GM18867 (cell line): ENCODE results near the gene PALD1.

Experiments
- ATAC-seq: cut with Tn5 transposase; IDR thresholded peaks from one replicate; pipeline ENCODE4 v1.9.1; 2021; ENCODE audit warnings: mild to moderate bottlenecking, moderate library complexity; ENCODE audit not compliant: unreplicated experiment

PALD1 gene

DNA sequence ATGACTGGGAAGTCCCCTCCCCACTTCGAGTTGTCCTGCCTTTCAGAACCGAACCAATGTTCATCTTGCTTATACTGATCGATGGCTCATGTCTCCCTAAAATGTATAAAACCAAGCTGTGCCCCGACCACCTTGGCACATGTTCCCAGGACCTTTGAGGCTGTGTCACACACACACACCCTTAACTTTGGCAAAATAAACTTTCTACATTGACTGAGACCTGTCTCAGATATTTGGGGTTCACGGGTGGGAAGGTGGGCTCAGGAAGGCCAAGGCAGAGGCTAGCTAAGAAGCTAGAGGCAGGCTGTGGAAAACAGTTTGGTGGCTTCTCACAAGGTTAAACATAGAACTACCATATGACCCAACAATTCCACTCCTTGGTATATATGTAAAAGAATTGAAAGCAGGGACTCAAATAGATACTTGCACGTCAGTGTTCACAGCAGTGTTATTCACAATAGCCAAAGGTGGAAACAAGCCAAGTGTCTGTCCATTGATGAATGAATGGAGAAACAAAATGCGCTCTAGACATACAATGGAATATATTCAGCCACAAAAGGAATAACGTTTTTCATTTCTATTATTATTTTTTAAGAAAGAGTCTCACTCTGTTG is 108.6 kb downstream of the PALD1 start:
- ATAC-seq, result peak; percentile 71

DNA sequence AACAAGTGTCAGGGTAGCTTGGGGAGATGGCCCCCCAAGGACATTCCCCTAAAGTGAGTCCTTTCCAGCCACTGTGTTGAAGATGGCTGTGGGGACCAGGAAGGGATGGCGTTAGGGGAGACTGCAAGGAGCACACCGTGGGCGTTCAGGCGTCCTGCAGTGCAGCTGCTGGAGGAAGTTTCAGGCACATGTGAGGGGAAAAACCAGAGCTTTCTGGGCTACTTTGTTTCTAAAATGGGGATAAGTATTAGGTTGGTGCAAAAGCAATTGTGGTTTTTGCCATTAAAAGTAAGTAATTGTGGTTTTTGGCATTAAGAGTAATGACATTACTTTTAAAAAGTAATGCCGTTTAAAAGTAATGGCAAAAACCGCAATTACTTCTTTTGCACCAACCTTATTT is 109.7 kb downstream of the PALD1 start:
- ATAC-seq, result no peak

DNA sequence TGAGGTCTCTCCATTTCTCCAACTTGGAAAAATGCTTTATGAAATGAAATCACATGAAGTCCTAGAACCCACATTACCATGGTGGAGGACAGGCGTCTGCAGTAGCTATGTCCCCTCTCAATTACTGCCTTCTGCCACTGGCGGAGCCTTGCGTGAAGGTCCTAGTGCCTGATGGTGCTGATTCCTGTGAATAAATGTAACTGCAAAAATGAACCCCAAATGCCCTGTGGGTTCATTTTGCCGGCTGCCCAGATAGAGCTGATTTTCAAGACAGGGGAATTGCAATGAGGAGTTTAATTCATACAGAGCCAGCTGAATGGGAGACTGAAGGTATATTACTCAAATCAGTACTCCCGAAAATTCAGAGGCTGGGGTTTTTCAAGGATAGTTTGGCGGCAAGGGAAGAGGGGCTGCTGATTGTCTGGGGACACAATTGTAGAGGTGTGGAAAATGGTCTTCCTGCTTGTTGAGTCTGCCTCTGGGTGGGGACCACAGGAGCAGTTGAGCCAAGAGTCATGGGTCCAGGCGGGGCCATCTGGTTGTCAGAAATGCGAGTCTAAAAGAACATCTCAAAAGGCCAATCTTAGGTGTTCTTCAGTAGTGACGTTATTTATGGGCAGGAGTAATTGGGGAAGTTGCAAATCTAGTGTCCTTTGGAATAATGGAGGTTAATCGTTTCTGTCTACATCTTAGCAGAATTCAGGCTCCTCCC is 110.4 kb downstream of the PALD1 start:
- ATAC-seq, result no peak

DNA sequence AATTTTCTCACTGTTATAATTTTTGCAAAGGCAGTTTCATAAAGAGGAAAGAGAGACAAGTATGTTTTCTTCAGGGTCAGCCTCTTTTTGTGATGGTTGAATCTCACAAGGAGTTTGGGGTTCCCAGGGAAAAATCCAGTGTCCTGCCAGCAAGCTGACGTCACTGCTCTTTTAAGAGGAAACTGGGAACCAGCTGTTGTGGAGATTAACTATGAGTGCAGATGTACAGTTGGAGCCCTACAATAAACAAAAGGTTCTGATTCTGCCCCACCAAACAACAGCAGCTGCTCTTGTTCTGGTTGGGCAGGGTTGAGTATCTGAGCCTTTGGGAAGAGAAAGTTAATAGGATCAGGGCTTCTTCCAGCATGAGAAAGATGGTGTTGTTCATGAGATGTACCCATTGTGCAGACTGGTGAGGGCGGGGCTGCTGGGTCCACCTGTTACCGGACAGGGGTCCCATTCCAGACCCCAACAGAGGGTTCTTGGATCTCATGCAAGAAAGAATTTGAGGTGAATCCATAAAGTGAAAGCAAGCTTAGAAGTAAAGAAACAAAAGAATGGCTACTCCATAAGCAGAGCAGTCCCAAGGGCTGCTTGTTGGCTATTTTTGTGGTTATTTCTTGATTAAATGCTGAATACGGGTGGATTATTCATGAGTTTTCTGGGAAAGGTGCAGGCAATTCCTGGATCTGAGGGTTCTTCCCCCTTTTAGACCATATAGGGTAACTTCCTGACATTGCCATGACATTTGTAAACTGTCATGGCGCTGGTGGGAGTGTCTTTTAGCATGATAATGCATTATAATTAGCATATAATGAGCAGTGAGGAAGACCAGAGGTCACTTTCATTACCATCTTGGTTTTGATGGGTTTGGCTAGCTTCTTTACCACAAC is 111.4 kb downstream of the PALD1 start:
- no peak for ATAC-seq

DNA sequence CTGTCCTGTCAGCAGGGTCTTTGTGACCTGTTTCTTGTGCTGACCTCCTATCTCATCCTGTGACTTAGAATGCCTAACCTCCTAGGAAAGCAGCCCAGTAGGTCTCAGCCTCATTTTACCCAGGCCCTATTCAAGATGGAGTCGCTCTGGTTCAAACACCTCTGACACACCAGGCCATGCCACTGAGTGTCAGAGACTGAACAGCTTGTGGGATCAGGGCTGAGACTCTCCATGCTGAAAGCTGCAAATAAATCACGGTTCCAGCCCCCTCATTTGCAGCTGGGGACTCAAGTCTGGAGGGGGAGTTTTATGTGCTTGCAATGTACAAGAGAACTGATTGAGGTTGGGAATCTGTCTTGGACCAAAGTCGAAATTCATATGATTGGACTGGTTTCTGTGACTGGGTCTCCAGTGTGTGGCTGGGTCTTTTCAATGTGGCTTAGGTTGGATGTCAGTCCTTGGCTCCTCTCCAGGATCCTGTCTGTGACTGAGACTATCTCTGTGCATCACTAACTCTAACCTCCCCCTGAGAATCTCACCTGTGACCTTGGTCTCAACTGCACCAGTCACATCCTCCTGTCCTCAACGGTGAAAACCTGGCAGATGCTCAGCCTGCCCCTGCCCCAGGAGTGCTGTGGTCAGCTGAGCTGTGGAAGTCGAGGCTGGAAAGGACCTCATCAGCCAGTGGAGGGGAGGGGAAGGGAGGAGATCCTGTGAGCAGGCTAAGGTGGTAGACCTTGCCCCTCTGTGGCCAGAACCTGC is 112.3 kb downstream of the PALD1 start:
- no peak for ATAC-seq

DNA sequence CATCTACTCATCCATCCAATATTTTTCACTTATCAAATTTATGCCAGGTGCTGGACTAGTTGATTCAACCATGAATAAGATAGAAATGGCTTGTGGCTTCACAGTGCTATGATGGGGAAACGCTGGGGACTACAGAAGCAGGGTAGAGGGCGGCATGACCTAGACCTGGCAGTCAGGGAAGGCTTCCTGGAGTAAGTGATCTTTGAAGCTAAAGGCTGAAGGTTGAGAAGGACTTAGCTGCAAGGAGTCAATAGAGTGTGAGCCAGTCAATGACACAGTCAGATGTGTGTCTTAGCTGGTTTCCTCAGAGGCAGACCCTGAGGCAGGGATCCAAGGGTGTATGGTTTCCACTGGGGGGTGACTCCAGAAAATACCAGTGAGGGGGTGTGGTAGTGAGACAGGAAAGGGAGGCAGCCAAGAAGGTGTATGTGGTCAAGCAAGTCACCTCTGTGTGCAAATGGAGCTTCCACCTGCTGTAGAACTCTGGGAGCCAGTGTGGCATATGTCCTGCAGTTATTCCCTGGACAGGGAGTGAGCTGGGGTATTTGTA is 113.7 kb downstream of the PALD1 start:
- no peak for ATAC-seq

DNA sequence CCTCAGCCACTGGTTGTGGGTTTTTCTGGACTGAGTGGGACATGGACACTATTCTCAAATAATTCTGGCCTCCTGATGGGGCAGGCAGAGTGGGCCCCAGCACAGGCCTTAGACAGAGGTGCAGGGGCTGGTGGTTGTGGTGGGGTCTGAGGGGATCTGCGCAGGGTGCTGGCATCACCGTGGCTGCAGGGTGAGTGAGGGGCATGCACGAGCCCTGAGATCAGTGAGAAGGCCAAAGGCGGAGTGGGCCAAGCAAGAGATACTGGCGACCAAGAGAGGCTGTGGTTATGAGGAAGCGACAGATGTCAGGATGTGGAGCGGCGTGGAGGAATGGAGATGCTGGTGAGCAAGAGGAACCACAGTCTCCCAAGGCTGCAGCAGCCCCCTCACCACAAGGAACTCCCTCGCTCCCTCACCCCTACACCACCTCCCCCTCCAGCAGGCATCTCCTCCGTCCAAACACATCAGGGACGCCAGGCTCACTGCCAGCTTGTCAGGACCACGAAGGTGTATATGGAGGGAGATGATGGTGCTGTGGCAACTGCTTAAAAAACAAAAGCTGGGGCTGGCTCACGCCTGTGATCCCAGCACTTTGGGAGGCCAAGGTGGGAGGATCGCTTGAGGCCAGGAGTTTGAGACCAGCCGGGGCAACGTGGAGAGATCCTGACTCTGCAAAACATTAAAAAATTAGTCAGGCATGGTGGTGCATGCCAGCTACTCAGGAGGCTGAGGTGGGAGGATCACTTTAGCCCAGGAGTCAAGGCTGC is 114.4 kb downstream of the PALD1 start:
- ATAC-seq, result no peak

DNA sequence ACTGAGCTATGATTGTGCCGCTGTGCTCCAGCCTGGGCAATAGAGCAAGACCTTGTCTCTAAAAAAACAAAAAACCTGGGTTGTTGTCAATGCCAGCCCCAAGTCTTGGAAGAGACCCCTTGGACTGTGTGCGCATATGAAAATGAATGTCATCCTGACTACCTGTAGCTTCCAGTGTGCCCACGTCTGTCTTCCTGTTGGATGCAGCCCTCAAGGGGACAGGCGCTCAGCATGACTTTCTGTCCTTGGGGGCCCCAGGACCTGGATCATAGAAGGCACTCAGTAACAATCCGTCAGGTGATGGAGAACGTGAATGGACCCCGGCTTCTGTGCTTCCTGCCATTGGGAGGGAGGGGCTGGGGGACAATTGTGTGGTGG is 114.9 kb downstream of the PALD1 start:
- no peak for ATAC-seq

DNA sequence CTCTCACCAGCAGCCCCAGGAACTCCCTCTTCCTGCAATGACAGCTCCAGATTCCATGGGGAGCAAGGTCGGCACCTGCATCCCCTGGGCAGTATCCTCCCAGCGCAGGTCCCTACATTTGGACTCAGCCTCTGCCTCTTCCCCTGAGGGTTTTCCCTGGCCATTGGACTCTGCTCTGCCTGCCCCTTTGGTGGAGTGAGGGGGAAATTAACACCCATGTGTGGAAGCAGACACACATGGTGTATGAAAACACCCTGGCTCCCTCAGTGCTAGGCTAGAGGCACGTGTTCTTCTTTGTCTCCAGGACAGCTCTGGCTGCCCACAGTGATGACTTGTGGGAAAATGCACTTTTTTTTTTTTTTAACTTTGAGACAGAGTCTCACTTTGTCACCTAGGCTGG is 115.6 kb downstream of the PALD1 start:
- ATAC-seq, result no peak

DNA sequence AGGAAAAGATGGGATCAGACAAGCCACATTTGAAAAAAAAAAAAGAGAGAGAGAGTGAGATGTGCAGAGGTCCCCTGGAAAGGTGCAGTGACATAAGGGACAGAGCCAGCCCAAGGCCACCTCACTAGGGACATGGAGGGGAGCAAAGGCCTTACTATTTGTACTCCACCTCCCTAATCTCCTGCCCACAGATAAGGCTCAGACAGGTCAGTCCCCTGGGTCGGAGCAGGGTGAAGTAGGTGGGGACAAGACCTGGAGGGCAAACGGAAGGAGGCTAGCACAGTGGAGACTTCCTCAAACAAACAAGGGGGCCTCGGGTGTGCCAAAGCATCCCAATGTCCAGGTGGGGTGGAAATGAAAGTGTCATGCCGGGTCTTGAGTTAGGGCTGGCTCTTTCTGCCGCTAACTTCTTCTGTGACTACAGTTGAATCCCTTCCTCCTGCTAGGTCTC is 117.0 kb downstream of the PALD1 start:
- no peak for ATAC-seq

DNA sequence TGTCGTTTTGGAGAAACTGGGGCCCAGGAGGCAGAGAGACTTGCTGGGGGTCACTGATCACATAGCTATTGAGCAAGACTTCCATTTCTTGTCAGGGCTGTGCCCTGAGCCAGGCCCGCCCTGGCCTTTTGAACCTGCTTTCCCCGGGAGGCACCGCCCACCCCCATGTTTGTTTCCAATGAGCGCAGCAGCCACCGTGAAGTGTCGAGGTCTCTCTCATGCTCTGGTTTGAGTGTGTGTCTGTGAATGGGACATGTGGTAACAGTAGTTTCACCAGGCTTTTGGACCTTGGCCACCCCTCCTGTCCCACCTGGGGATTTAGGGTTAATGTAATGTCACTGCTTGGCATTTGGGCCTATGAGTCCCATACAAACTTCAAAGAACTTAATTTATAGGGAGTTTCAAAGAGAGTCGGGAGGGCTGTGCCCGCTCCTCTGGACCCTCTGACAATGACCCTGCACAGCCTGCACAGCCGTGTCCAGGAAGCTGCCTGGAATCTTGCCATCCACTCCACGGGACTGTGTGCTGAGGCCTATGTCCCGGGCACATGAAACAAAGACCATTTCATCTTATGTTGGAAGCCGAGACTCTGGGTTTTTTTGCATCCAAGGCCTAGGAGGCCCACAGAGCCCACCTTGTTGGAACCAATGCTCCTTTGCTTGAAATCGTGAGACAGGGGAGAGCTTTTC is 117.7 kb downstream of the PALD1 start:
- ATAC-seq, result no peak

DNA sequence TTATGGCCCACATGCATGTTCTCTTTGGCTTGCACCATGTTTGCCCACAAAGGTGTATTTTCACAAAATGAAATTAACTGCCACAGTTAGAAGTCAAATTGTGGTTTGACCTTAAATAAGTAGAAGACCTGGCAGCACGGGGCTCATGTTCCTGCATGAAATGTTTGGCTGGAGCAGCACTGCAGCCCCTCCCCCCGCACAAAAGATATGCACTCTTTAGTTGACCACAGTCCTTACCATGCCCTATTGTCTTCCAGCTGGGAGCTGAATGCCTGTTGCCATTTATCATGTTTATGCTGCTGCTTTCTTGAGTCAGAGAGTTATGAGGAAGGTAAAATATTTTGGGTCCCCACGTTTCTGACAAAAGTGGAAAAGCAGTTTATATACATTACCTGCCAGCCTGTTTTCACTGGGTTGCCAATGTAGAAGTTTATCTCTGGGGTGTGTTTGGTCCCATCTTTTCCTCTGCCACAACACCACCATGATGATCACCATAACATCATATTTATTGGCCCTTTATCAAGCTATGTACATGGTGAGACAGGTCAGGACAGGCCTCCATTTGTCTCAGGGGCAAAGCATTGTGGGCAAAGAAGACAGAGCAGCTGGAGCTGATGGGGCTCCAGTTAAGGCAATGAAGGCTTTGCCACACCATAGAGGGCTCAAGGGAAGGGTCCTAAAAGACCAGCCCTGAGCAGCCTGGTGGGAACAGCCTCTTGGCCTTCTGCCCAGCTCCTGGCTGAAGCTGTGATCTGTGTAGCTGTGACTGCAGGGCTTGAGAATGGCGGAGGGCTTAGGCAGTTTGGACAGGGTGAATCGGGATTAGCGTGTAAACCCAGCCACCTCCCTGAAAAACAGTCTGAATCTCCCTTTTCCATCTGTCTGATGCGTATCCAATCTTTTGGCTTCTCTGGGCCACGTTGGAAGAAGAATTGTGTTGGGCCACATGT is 118.6 kb downstream of the PALD1 start:
- ATAC-seq, result no peak

DNA sequence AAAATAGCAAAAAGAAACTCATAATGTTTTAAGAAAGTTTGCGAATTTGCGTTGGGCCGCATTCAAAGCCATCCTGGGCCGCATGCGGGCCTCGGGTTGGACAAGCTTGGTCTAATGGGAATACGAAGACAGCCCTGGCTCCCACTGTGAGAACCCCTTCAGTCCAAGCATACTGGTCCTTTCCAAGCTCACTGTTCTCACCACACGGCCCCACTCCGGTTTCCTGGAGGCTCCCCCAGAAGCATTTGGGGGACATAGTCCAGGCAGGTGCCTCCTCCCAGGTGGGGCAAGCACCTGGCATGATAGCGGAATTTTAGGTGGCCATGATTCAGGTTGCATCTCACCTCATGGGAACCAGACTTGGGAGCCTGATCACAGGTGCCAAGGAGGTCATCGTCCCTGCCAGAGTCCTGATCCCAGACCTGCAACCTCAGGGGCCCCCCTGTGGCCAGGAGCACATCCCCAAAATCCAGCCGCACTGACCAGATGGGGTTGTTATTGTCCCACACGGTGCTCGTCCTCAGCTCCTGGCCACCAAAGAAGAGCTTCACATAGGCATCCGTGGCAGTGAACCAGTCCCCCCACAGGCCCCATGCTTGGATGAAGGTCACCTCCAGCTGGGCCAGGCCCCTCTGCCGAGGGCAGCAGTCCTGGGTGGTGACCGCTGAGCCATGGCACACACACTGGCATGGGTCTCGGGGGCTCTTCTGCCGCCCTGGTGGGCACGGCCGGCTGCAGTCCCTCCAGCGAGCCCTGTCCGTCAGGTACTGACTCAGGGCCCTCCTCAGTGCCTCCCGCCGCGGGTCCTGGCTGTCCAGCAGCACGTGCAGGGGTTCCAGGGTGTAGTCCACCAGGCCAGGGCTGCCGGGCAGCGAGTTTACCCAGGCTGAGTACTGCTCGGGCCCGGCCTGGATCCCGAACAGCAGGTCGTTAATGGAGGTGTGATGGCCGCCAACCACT is 119.6 kb downstream of the PALD1 start:
- ATAC-seq, result no peak

DNA sequence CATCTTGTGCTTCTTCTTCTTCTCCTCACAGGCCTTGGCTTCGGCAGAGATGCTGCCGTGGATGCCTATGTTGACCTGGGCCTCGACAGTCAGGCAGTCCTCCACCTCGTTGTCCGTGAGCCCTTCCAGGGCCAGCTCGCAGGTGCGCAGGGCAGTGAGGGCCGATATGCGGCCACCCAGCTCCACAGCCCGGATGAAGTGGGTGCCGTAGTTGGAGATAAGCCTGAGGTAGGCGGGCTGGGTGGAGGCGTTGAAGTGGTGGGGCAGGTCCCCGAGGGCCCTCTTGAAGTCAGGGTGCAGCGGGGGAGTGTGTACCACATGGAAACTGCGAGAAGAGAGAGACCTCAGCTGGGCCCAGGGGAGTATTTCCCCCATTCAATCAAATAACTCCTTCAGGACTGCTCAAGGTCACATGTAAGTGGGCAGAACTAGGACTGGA is 120.3 kb downstream of the PALD1 start:
- no peak for ATAC-seq

DNA sequence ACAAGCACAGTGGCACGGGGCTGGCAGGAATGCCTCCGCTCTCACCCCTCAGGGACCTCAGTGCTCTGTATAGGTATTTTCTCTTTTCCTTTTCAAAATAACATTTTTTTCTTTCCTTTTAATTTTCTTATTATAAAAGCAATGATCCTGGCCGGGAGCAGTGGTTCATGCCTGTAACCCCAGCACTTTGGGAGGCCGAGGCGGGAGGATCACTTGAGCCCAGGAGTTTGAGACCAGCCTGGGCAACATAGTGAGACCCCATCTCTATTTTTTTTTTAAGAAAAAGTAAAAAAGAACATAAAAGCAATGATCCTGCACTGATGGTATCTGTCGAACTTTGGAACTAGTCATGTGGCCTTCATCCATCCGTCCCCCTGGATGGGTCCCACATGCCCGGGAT is 120.8 kb downstream of the PALD1 start:
- no peak for ATAC-seq

DNA sequence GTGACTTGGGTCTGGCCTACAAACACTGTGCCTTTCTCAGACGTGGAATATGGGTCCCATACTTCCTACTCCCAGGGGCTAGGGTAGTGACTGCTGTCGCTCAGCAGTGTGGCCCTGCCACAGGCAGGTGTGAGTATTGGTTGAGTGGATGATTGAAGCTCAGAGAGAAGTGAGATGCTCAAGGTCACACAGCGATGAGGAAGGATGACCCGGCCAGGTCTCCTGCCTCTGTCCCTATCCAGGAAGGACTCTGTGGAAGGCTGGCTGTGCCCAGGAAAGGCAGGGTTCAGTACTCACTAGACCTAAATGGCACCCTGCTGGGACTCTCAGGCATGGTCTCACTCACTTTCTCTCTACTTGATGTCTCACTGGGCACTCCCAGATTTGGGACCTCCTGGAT is 121.2 kb downstream of the PALD1 start:
- no peak for ATAC-seq
